T-helper 1 cell treated with Interleukin-12 subunit alpha and Interleukin-12 subunit beta and Interleukin-4 antibody, amounts not matched to agents 30 μg/mL and 1 μg/mL, for 36 hours (primary cell): ENCODE data around the gene ECT2L.

Experiments
- H3K27ac Mint-ChIP-seq: one replicate; pipeline ENCODE4 v1.8.0; 2021; ENCODE audit warnings: mild to moderate bottlenecking, mixed read lengths
- H3K27me3 Mint-ChIP-seq: one replicate; pipeline ENCODE4 v1.8.0; 2021; ENCODE audit warnings: low read depth, mixed read lengths
- H3K36me3 Mint-ChIP-seq: one replicate; pipeline ENCODE4 v1.8.0; 2021; ENCODE audit warnings: low read depth, mixed read lengths
- H3K4me1 Mint-ChIP-seq: one replicate; pipeline ENCODE4 v1.8.0; 2021; ENCODE audit warnings: low read depth, mixed read lengths
- H3K4me3 Mint-ChIP-seq: one replicate; pipeline ENCODE4 v1.8.0; 2021; ENCODE audit warnings: mild to moderate bottlenecking, moderate library complexity, mixed read lengths
- H3K9me3 Mint-ChIP-seq: one replicate; pipeline ENCODE4 v1.8.0; 2021; ENCODE audit warnings: mixed read lengths

ECT2L gene

GRCh38 chr6:138785980-138786379 is 9.9 kb upstream of the ECT2L start:
- Mint-ChIP-seq H3K27ac (no peak overlapping the region), H3K9me3 (no peaks in the 10 kb centered on the region), H3K4me3 (no peak overlapping the region), H3K36me3 (peaks cover 20% of the 10 kb centered on the region), H3K4me1 (peaks cover 3% of the 10 kb centered on the region), H3K27me3 (no peaks in the 10 kb centered on the region)

- Mint-ChIP-seq H3K27me3 (no peaks in the 10 kb centered on the region), H3K36me3 (peaks cover 21% of the 10 kb centered on the region), H3K9me3 (no peaks in the 10 kb centered on the region), H3K4me3 (no peak overlapping the region), H3K27ac (no peak overlapping the region), H3K4me1 (peaks cover 3% of the 10 kb centered on the region)
Measured at GRCh38 chr6:138787138-138787537, 8.7 kb upstream of the ECT2L start.

GRCh38 chr6:138796771-138797170 is 884 bp downstream of the ECT2L start:
- H3K4me3 Mint-ChIP-seq: no peak overlapping the region
- H3K27ac Mint-ChIP-seq: no peak overlapping the region
- peaks cover 14% of the 10 kb centered on the region for H3K27me3 Mint-ChIP-seq
- no peaks in the 10 kb centered on the region for H3K9me3 Mint-ChIP-seq
- no peaks in the 10 kb centered on the region for H3K4me1 Mint-ChIP-seq
- H3K36me3 Mint-ChIP-seq: peaks cover under 1% of the 10 kb centered on the region

GRCh38 chr6:138797806-138798446 is 2.0 kb downstream of the ECT2L start:
- no peaks in the 10 kb centered on the region for H3K36me3 Mint-ChIP-seq
- peaks cover 14% of the 10 kb centered on the region for H3K27me3 Mint-ChIP-seq
- H3K4me3 Mint-ChIP-seq: no peak overlapping the region
- no peaks in the 10 kb centered on the region for H3K9me3 Mint-ChIP-seq
- no peaks in the 10 kb centered on the region for H3K4me1 Mint-ChIP-seq
- H3K27ac Mint-ChIP-seq: no peak overlapping the region

GRCh38 chr6:138800377-138801150 is 4.7 kb downstream of the ECT2L start:
- Mint-ChIP-seq H3K4me3 (no peak overlapping the region), H3K36me3 (no peaks in the 10 kb centered on the region), H3K27ac (no peak overlapping the region), H3K4me1 (no peaks in the 10 kb centered on the region), H3K27me3 (peaks cover 18% of the 10 kb centered on the region), H3K9me3 (no peaks in the 10 kb centered on the region)

GRCh38 chr6:138803331-138803730 is 7.4 kb downstream of the ECT2L start:
- no peaks in the 10 kb centered on the region for H3K4me1 Mint-ChIP-seq
- H3K36me3 Mint-ChIP-seq: no peaks in the 10 kb centered on the region
- no peak overlapping the region for H3K4me3 Mint-ChIP-seq
- peaks cover 15% of the 10 kb centered on the region for H3K27me3 Mint-ChIP-seq
- no peaks in the 10 kb centered on the region for H3K9me3 Mint-ChIP-seq
- H3K27ac Mint-ChIP-seq: no peak overlapping the region

- H3K27ac Mint-ChIP-seq: no peak overlapping the region
- H3K36me3 Mint-ChIP-seq: no peaks in the 10 kb centered on the region
- H3K4me1 Mint-ChIP-seq: no peaks in the 10 kb centered on the region
- no peaks in the 10 kb centered on the region for H3K9me3 Mint-ChIP-seq
- H3K27me3 Mint-ChIP-seq: peaks cover 15% of the 10 kb centered on the region
- H3K4me3 Mint-ChIP-seq: no peak overlapping the region
Measured at GRCh38 chr6:138803861-138804260, 8.0 kb downstream of the ECT2L start.

GRCh38 chr6:138805016-138805765 is 9.3 kb downstream of the ECT2L start:
- H3K27me3 Mint-ChIP-seq: peaks cover 15% of the 10 kb centered on the region
- no peaks in the 10 kb centered on the region for H3K4me1 Mint-ChIP-seq
- H3K36me3 Mint-ChIP-seq: no peaks in the 10 kb centered on the region
- H3K27ac Mint-ChIP-seq: no peak overlapping the region
- H3K4me3 Mint-ChIP-seq: no peak overlapping the region
- H3K9me3 Mint-ChIP-seq: no peaks in the 10 kb centered on the region

GRCh38 chr6:138806889-138807288 is 11.0 kb downstream of the ECT2L start:
- no peak overlapping the region for H3K27ac Mint-ChIP-seq
- H3K27me3 Mint-ChIP-seq: peaks cover 15% of the 10 kb centered on the region
- no peak overlapping the region for H3K4me3 Mint-ChIP-seq

GRCh38 chr6:138809677-138810076 is 13.8 kb downstream of the ECT2L start:
- Mint-ChIP-seq H3K4me1 (no peaks in the 10 kb centered on the region), H3K9me3 (no peaks in the 10 kb centered on the region), H3K27me3 (peaks cover 15% of the 10 kb centered on the region), H3K4me3 (no peak overlapping the region), H3K36me3 (no peaks in the 10 kb centered on the region), H3K27ac (no peak overlapping the region)

More at GRCh38 chr6:138806889-138807288, 11.0 kb downstream of the ECT2L start:
- H3K36me3 Mint-ChIP-seq: no peaks in the 10 kb centered on the region
- no peaks in the 10 kb centered on the region for H3K4me1 Mint-ChIP-seq
- no peaks in the 10 kb centered on the region for H3K9me3 Mint-ChIP-seq

GRCh38 chr6:138811866-138812265 is 16.0 kb downstream of the ECT2L start:
- no peaks in the 10 kb centered on the region for H3K9me3 Mint-ChIP-seq
- H3K4me1 Mint-ChIP-seq: peaks cover 6% of the 10 kb centered on the region
- no peaks in the 10 kb centered on the region for H3K36me3 Mint-ChIP-seq
- no peak overlapping the region for H3K27ac Mint-ChIP-seq
- peaks cover 11% of the 10 kb centered on the region for H3K27me3 Mint-ChIP-seq
- no peak overlapping the region for H3K4me3 Mint-ChIP-seq

- Mint-ChIP-seq H3K4me3 (no peak overlapping the region), H3K4me1 (peaks cover 24% of the 10 kb centered on the region), H3K9me3 (no peaks in the 10 kb centered on the region), H3K36me3 (no peaks in the 10 kb centered on the region), H3K27me3 (no peaks in the 10 kb centered on the region), H3K27ac (no peak overlapping the region)
Measured at GRCh38 chr6:138814179-138814834, 18.4 kb downstream of the ECT2L start.

GRCh38 chr6:138815221-138815620 is 19.3 kb downstream of the ECT2L start:
- no peak overlapping the region for H3K27ac Mint-ChIP-seq
- H3K4me3 Mint-ChIP-seq: no peak overlapping the region
- H3K4me1 Mint-ChIP-seq: peaks cover 26% of the 10 kb centered on the region
- no peaks in the 10 kb centered on the region for H3K9me3 Mint-ChIP-seq
- no peaks in the 10 kb centered on the region for H3K27me3 Mint-ChIP-seq
- H3K36me3 Mint-ChIP-seq: no peaks in the 10 kb centered on the region

- Mint-ChIP-seq H3K9me3 (no peaks in the 10 kb centered on the region), H3K4me3 (no peak overlapping the region), H3K27ac (peak overlapping the region; percentile 56), H3K4me1 (peaks cover 26% of the 10 kb centered on the region), H3K36me3 (no peaks in the 10 kb centered on the region), H3K27me3 (no peaks in the 10 kb centered on the region)
Measured at GRCh38 chr6:138815797-138816528, 20.1 kb downstream of the ECT2L start.
